ENCODE measurements around the gene PHC1. TPM values are rescaled to one million over a fixed set of nuclear protein-coding genes. Genes with fewer than 3 reads are reported as not detected.
"Not testable (repeated sequence)": the region's sequence is repeated elsewhere in the genome, so short reads cannot be mapped to it uniquely, and the experiment has no call there.

PHC1 gene
- total RNA-seq, 1 donor, result 27.6 TPM

GRCh38 chr12:8916154-8916553, 1.8 kb downstream of the PHC1 start:
- peak overlapping the region; percentile 42 for H3K4me3 ChIP-seq (ENCODE audit: low read depth, low read length)
- no peak for DNase-seq (ENCODE audit: low read depth)
- no peak for TF ChIP-seq CTCF (IDR thresholded peaks at IDR 0.05; ENCODE audit: insufficient read depth, low read length)

- TF ChIP-seq CTCF (IDR thresholded peaks at IDR 0.05; ENCODE audit: insufficient read depth, low read length), result no peak
- no peak for DNase-seq (ENCODE audit: low read depth)
- no peak overlapping the region for H3K4me3 ChIP-seq (ENCODE audit: low read depth, low read length)
Measured at GRCh38 chr12:8917031-8917430, 2.7 kb downstream of the PHC1 start.

- TF ChIP-seq CTCF (IDR thresholded peaks at IDR 0.05; ENCODE audit: insufficient read depth, low read length), result no peak
- no peak overlapping the region for H3K4me3 ChIP-seq (ENCODE audit: low read depth, low read length)
- DNase-seq (ENCODE audit: low read depth), result no peak
Measured at GRCh38 chr12:8917751-8918150, 3.4 kb downstream of the PHC1 start.

GRCh38 chr12:8919643-8920042, 5.3 kb downstream of the PHC1 start:
- not testable (repeated sequence) for DNase-seq (ENCODE audit: low read depth)

GRCh38 chr12:8922544-8922943, 8.2 kb downstream of the PHC1 start:
- no peak overlapping the region for H3K4me3 ChIP-seq (ENCODE audit: low read depth, low read length)
- no peak for DNase-seq (ENCODE audit: low read depth)
- TF ChIP-seq CTCF (IDR thresholded peaks at IDR 0.05; ENCODE audit: insufficient read depth, low read length), result no peak

More at GRCh38 chr12:8919643-8920042, 5.3 kb downstream of the PHC1 start:
- H3K4me3 ChIP-seq (ENCODE audit: low read depth, low read length), result not testable (repeated sequence)

- not testable (repeated sequence) for H3K4me3 ChIP-seq (ENCODE audit: low read depth, low read length); DNase-seq (ENCODE audit: low read depth)
Measured at GRCh38 chr12:8930655-8931323, 16.5 kb downstream of the PHC1 start.

GRCh38 chr12:8932464-8932863, 18.2 kb downstream of the PHC1 start:
- H3K4me3 ChIP-seq (ENCODE audit: low read depth, low read length); DNase-seq (ENCODE audit: low read depth): not testable (repeated sequence)

- not testable (repeated sequence) for H3K4me3 ChIP-seq (ENCODE audit: low read depth, low read length); DNase-seq (ENCODE audit: low read depth)
Measured at GRCh38 chr12:8934080-8934479, 19.8 kb downstream of the PHC1 start.

GRCh38 chr12:8936735-8937134, 22.4 kb downstream of the PHC1 start:
- no peak for DNase-seq (ENCODE audit: low read depth)
- TF ChIP-seq CTCF (IDR thresholded peaks at IDR 0.05; ENCODE audit: insufficient read depth, low read length), result no peak
- no peak overlapping the region for H3K4me3 ChIP-seq (ENCODE audit: low read depth, low read length)

GRCh38 chr12:8937842-8938442, 23.6 kb downstream of the PHC1 start:
- not testable (repeated sequence) for H3K4me3 ChIP-seq (ENCODE audit: low read depth, low read length); DNase-seq (ENCODE audit: low read depth)

Measured in fibroblast of the aortic adventitia (primary cell).